ENCODE results near the gene FARP1. TPM values are rescaled to one million over a fixed set of nuclear protein-coding genes. Genes with fewer than 3 reads are reported as not detected.

FARP1 gene
- total RNA-seq, 5 donors from 2014 or later (not counting 1 experiment from before 2014, with no cell fraction given) = 0.51 to 2.0 (median 1.0) TPM

DNA sequence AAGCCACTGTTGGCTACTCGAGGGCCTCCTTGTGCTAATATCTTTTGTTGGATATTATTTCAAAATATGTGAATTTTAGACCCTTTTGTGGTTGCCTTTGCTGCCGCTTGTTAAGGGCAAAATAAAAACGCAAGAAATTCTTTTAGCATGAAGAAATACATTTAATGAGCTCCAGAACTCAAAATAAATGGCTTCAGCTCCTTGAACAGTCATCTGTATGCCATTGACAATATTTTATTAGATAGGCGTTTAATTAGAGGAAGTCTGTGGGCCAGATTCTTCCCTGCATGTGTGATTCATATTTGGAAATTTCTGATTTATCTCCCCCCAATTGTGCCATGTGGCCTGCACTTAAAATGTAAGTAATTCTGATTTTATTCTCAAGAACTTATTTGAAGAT, 256.9 kb downstream of the FARP1 start:
- ChIA-PET POLR2A (no interaction called here), CTCF (interaction anchor here in 1 of 2 donors (0.6 kb wide), 1 partner anchor 168 kb away, joined by 7 read pairs; no protein-coding TSS in a partner anchor)
- H3K9me3 ChIP-seq = no peaks in the 10 kb centered on the region
- no peak overlapping the region for H3K4me3 ChIP-seq (ENCODE audit: control insufficient read depth in 1 of 2, extremely low read depth in 1 of 2, low read length in 1 of 2)
- no peaks in the 10 kb centered on the region for H3K36me3 ChIP-seq (ENCODE audit: control insufficient read depth in 2 of 2, extremely low read depth in 1 of 2, insufficient read depth in 1 of 2, low read length in 1 of 2)
- ATAC-seq (replicated peaks in 1 of 4) (no peak), DNase-seq (no peak)
- H3K4me3 Mint-ChIP-seq = no peak overlapping the region
- no peak overlapping the region for H3K27ac Mint-ChIP-seq
- H3K27me3 ChIP-seq (replicated peaks in 1 of 2; ENCODE audit: control insufficient read depth in 2 of 2, extremely low read depth in 1 of 2, insufficient read depth in 2 of 2, low read length in 1 of 2) = peaks cover 0 to 15% of the 10 kb centered on the region in 2 experiments
- no peaks in the 10 kb centered on the region for H3K4me1 ChIP-seq (ENCODE audit: control insufficient read depth in 1 of 2, extremely low read depth in 1 of 2, insufficient read depth in 2 of 2, low read length in 2 of 2)
- H3K4me1 Mint-ChIP-seq = no peaks in the 10 kb centered on the region
- H3K27ac ChIP-seq (ENCODE audit: low read length) = no peak overlapping the region
- H3K9me3 Mint-ChIP-seq = no peaks in the 10 kb centered on the region
- no CpG with 5 or more reads among the region's 4 CpGs for WGBS (ENCODE audit: insufficient coverage)
- H3K36me3 Mint-ChIP-seq = no peaks in the 10 kb centered on the region
- peaks cover 11 to 12% of the 10 kb centered on the region in 2 donors for H3K27me3 Mint-ChIP-seq

GRCh38 chr13:98401934-98402333, 259.0 kb downstream of the FARP1 start:
- Histone ChIP-seq H3K4me1 (ENCODE audit: control insufficient read depth in 1 of 2, extremely low read depth in 1 of 2, insufficient read depth in 2 of 2, low read length in 2 of 2) (no peaks in the 10 kb centered on the region), H3K27ac (ENCODE audit: low read length) (no peak overlapping the region), H3K36me3 (ENCODE audit: control insufficient read depth in 2 of 2, extremely low read depth in 1 of 2, insufficient read depth in 1 of 2, low read length in 1 of 2) (no peaks in the 10 kb centered on the region), H3K4me3 (ENCODE audit: control insufficient read depth in 1 of 2, extremely low read depth in 1 of 2, low read length in 1 of 2) (no peak overlapping the region), H3K27me3 (replicated peaks in 1 of 2; ENCODE audit: control insufficient read depth in 2 of 2, extremely low read depth in 1 of 2, insufficient read depth in 2 of 2, low read length in 1 of 2) (peaks cover 0 to 8% of the 10 kb centered on the region in 2 experiments), H3K9me3 (no peaks in the 10 kb centered on the region)
- ATAC-seq (replicated peaks in 1 of 4) (no peak), DNase-seq (no peak)
- 93% methylated on average over 12 of the region's 13 CpGs for WGBS (ENCODE audit: insufficient coverage)
- no peak overlapping the region for H3K27ac Mint-ChIP-seq
- H3K4me3 Mint-ChIP-seq = no peak overlapping the region
- H3K36me3 Mint-ChIP-seq = no peaks in the 10 kb centered on the region
- peaks cover 6 to 8% of the 10 kb centered on the region in 2 donors for H3K27me3 Mint-ChIP-seq
- CTCF ChIA-PET = no interaction called here
- POLR2A ChIA-PET = no interaction called here
- no peaks in the 10 kb centered on the region for H3K4me1 Mint-ChIP-seq
- H3K9me3 Mint-ChIP-seq = no peaks in the 10 kb centered on the region

DNA sequence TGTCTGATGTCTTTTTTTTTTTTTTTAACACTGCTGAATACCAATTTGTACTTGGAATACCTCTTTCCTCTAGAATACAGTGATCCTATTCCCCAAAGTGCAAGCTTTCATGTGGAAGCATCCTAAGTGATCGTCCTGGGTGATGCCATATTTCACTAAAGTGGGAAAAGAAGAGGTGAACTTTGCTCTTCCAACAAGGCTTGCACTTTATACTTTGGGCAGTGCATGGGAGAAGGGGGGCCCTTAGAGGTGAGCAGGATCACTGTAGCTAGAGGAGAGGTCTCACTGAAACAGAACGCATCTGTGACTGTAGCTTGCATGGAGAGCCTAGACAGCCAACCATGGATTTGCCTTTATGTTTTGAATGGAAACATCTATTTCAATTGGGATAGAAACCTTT, 260.2 kb downstream of the FARP1 start:
- DNase-seq = no peak
- Mint-ChIP-seq H3K27me3 (peaks cover 3% of the 10 kb centered on the region in 2 donors), H3K4me1 (no peaks in the 10 kb centered on the region), H3K36me3 (no peaks in the 10 kb centered on the region), H3K9me3 (no peaks in the 10 kb centered on the region), H3K4me3 (no peak overlapping the region), H3K27ac (no peak overlapping the region)
- no peaks in the 10 kb centered on the region for H3K9me3 ChIP-seq
- CTCF ChIA-PET = interaction anchor here in 1 of 2 donors (0.6 kb wide), 1 partner anchor 263 kb away, joined by 3 read pairs; no protein-coding TSS in a partner anchor
- ATAC-seq (replicated peaks in 1 of 4) = no peak
- POLR2A ChIA-PET = no interaction called here
- H3K4me1 ChIP-seq (ENCODE audit: control insufficient read depth in 1 of 2, extremely low read depth in 1 of 2, insufficient read depth in 2 of 2, low read length in 2 of 2) = no peaks in the 10 kb centered on the region
- H3K27me3 ChIP-seq (replicated peaks in 1 of 2; ENCODE audit: control insufficient read depth in 2 of 2, extremely low read depth in 1 of 2, insufficient read depth in 2 of 2, low read length in 1 of 2) = peaks cover 0 to 9% of the 10 kb centered on the region in 2 experiments
- no peak overlapping the region for H3K27ac ChIP-seq (ENCODE audit: low read length)
- WGBS (ENCODE audit: insufficient coverage) = 100% methylated on average over 1 of the region's 2 CpGs
- no peaks in the 10 kb centered on the region for H3K36me3 ChIP-seq (ENCODE audit: control insufficient read depth in 2 of 2, extremely low read depth in 1 of 2, insufficient read depth in 1 of 2, low read length in 1 of 2)
- H3K4me3 ChIP-seq (ENCODE audit: control insufficient read depth in 1 of 2, extremely low read depth in 1 of 2, low read length in 1 of 2) = no peak overlapping the region

GRCh38 chr13:98405107-98405571, 262.2 kb downstream of the FARP1 start:
- H3K4me3 Mint-ChIP-seq = no peak overlapping the region
- Histone ChIP-seq H3K27ac (ENCODE audit: low read length) (no peak overlapping the region), H3K4me3 (ENCODE audit: control insufficient read depth in 1 of 2, extremely low read depth in 1 of 2, low read length in 1 of 2) (no peak overlapping the region), H3K27me3 (replicated peaks in 1 of 2; ENCODE audit: control insufficient read depth in 2 of 2, extremely low read depth in 1 of 2, insufficient read depth in 2 of 2, low read length in 1 of 2) (peaks cover 0 to 15% of the 10 kb centered on the region in 2 experiments), H3K4me1 (ENCODE audit: control insufficient read depth in 1 of 2, extremely low read depth in 1 of 2, insufficient read depth in 2 of 2, low read length in 2 of 2) (no peaks in the 10 kb centered on the region), H3K9me3 (no peaks in the 10 kb centered on the region), H3K36me3 (ENCODE audit: control insufficient read depth in 2 of 2, extremely low read depth in 1 of 2, insufficient read depth in 1 of 2, low read length in 1 of 2) (no peaks in the 10 kb centered on the region)
- DNase-seq = no peak
- H3K9me3 Mint-ChIP-seq = no peaks in the 10 kb centered on the region
- ATAC-seq (replicated peaks in 1 of 4) = no peak
- H3K27me3 Mint-ChIP-seq = peaks cover 3 to 9% of the 10 kb centered on the region in 2 donors
- no peaks in the 10 kb centered on the region for H3K36me3 Mint-ChIP-seq
- H3K4me1 Mint-ChIP-seq = no peaks in the 10 kb centered on the region
- 81% methylated on average over 3 of the region's 7 CpGs for WGBS (ENCODE audit: insufficient coverage)
- POLR2A ChIA-PET = no interaction called here
- CTCF ChIA-PET = interaction anchor here in 1 of 2 donors (0.7 kb wide), 1 partner anchor 12 kb away, joined by 3 read pairs; no protein-coding TSS in a partner anchor
- no peak overlapping the region for H3K27ac Mint-ChIP-seq

- H3K9me3 ChIP-seq = no peaks in the 10 kb centered on the region
Observed at GRCh38 chr13:98405690-98406344, 262.9 kb downstream of the FARP1 start.

GRCh38 chr13:98406427-98406826, 263.5 kb downstream of the FARP1 start:
- H3K36me3 ChIP-seq (ENCODE audit: control insufficient read depth in 2 of 2, extremely low read depth in 1 of 2, insufficient read depth in 1 of 2, low read length in 1 of 2) = no peaks in the 10 kb centered on the region
- H3K4me3 ChIP-seq (ENCODE audit: control insufficient read depth in 1 of 2, extremely low read depth in 1 of 2, low read length in 1 of 2) = no peak overlapping the region
- peaks cover under 1 to 11% of the 10 kb centered on the region in 2 donors for H3K27me3 Mint-ChIP-seq
- H3K4me3 Mint-ChIP-seq = no peak overlapping the region
- H3K9me3 Mint-ChIP-seq = no peaks in the 10 kb centered on the region
- H3K36me3 Mint-ChIP-seq = no peaks in the 10 kb centered on the region
- H3K27me3 ChIP-seq (replicated peaks in 1 of 2; ENCODE audit: control insufficient read depth in 2 of 2, extremely low read depth in 1 of 2, insufficient read depth in 2 of 2, low read length in 1 of 2) = peaks cover 0 to 18% of the 10 kb centered on the region in 2 experiments
- H3K9me3 ChIP-seq = no peaks in the 10 kb centered on the region
- H3K27ac Mint-ChIP-seq = no peak overlapping the region
- no peak overlapping the region for H3K27ac ChIP-seq (ENCODE audit: low read length)
- POLR2A ChIA-PET = interaction anchor here in 1 of 2 donors (0.6 kb wide), 1 partner anchor 265 kb away, joined by 3 read pairs; no protein-coding TSS in a partner anchor
- CTCF ChIA-PET = no interaction called here
- H3K4me1 Mint-ChIP-seq = peaks cover 0 to 10% (median 2%) of the 10 kb centered on the region in 3 donors
- 85% methylated on average over 5 of the region's 9 CpGs for WGBS (ENCODE audit: insufficient coverage)
- ATAC-seq (replicated peaks in 1 of 4) (no peak), DNase-seq (no peak)
- peaks cover 0 to 2% of the 10 kb centered on the region in 2 experiments for H3K4me1 ChIP-seq (ENCODE audit: control insufficient read depth in 1 of 2, extremely low read depth in 1 of 2, insufficient read depth in 2 of 2, low read length in 2 of 2)

More at GRCh38 chr13:98405690-98406344, 262.9 kb downstream of the FARP1 start:
- no peak overlapping the region for H3K4me3 Mint-ChIP-seq
- H3K9me3 Mint-ChIP-seq = no peaks in the 10 kb centered on the region
- no peaks in the 10 kb centered on the region for H3K36me3 ChIP-seq (ENCODE audit: control insufficient read depth in 2 of 2, extremely low read depth in 1 of 2, insufficient read depth in 1 of 2, low read length in 1 of 2)
- ChIA-PET CTCF (no interaction called here), POLR2A (no interaction called here)
- H3K4me1 Mint-ChIP-seq = peaks cover 0 to 3% (median 0%) of the 10 kb centered on the region in 3 donors
- peaks cover 3 to 9% of the 10 kb centered on the region in 2 donors for H3K27me3 Mint-ChIP-seq
- H3K36me3 Mint-ChIP-seq = no peaks in the 10 kb centered on the region
- H3K4me3 ChIP-seq (ENCODE audit: control insufficient read depth in 1 of 2, extremely low read depth in 1 of 2, low read length in 1 of 2) = no peak overlapping the region
- no peak overlapping the region for H3K27ac ChIP-seq (ENCODE audit: low read length)
- H3K27ac Mint-ChIP-seq = no peak overlapping the region
- 100% methylated on average over 1 of the region's 8 CpGs for WGBS (ENCODE audit: insufficient coverage)
- ATAC-seq (replicated peaks in 1 of 4) = no peak
- no peak for DNase-seq
- H3K27me3 ChIP-seq (replicated peaks in 1 of 2; ENCODE audit: control insufficient read depth in 2 of 2, extremely low read depth in 1 of 2, insufficient read depth in 2 of 2, low read length in 1 of 2) = peaks cover 0 to 15% of the 10 kb centered on the region in 2 experiments
- H3K4me1 ChIP-seq (ENCODE audit: control insufficient read depth in 1 of 2, extremely low read depth in 1 of 2, insufficient read depth in 2 of 2, low read length in 2 of 2) = no peaks in the 10 kb centered on the region

Measured in T-cell (primary cell).